PFSK-1 (cell line): ENCODE data around the gene CEACAM5. TPM values are rescaled to one million over a fixed set of nuclear protein-coding genes. Genes with fewer than 3 reads are reported as not detected.

Experiments used
- FOXP2 ChIP-seq: optimal IDR thresholded peaks from 2 replicates; pipeline ENCODE3; 2011; ENCODE audit warnings: borderline replicate concordance, control low read depth, inconsistent platforms; ENCODE audit not compliant: insufficient read depth; ENCODE audit errors: extremely low read length, extremely low read depth
- POLR2AphosphoS5 ChIP-seq: IDR thresholded peaks from 2 replicates; pipeline ENCODE4 v1.6.1; 2012; ENCODE audit warnings: low read depth, mild to moderate bottlenecking, control low read depth, low read length, moderate library complexity
- REST ChIP-seq, 2 experiments: IDR thresholded peaks; 2 replicates each; pipeline versions ENCODE4 v1.6.1 to v1.8.0; 2011 to 2012; ENCODE audit warnings: low read depth in 2 of 2, low read length in 2 of 2, control low read depth in 1 of 2, inconsistent platforms in 1 of 2, mild to moderate bottlenecking in 1 of 2, moderate library complexity in 1 of 2; ENCODE audit not compliant: insufficient read depth in 1 of 2
- SIN3A ChIP-seq: IDR thresholded peaks from 2 replicates; pipeline ENCODE4 v1.6.1; 2012; ENCODE audit warnings: mild to moderate bottlenecking, low read length, moderate library complexity, borderline replicate concordance; ENCODE audit not compliant: insufficient read depth
- TAF1 ChIP-seq: IDR thresholded peaks from 2 replicates; pipeline ENCODE4 v1.6.1; 2012; ENCODE audit warnings: low read length, control low read depth, borderline replicate concordance; ENCODE audit not compliant: insufficient read depth
- polyA plus RNA-seq: library from polyadenylated mRNA; unstranded; fragments of >200 nt; gene quantifications from one replicate; pipeline ENCODE4 v1.2.1, GENCODE V29; 2012; ENCODE audit warnings: low read depth, missing spikeins; ENCODE audit not compliant: insufficient read length

Gene CEACAM5
- polyA plus RNA-seq, result not detected

- TF ChIP-seq SIN3A (no peak), TAF1 (no peak), REST (IDR thresholded peaks at IDR 0.05; ENCODE audit: insufficient read depth in 1 of 2, low read depth in 2 of 2, low read length in 2 of 2) (no peak), FOXP2 (no peak), POLR2AphosphoS5 (no peak)
These were observed at the start of gene CEACAM5 for GRCh38 chr19:41708481-41708880. Gene CEACAM5, plus strand, starts transcription at chr19:41708626. Its CDS starts 106 bp downstream, at chr19:41708732.

GRCh38 chr19:41666075-41666474, 42.4 kb upstream of the CEACAM5 start:
- TF ChIP-seq POLR2AphosphoS5 (no peak), REST (IDR thresholded peaks at IDR 0.05; ENCODE audit: insufficient read depth in 1 of 2, low read depth in 2 of 2, low read length in 2 of 2) (no peak), FOXP2 (no peak), TAF1 (no peak), SIN3A (no peak)

- TF ChIP-seq TAF1 (no peak), REST (IDR thresholded peaks at IDR 0.05; ENCODE audit: insufficient read depth in 1 of 2, low read depth in 2 of 2, low read length in 2 of 2) (no peak), SIN3A (no peak), FOXP2 (no peak), POLR2AphosphoS5 (no peak)
These were observed 40.1 kb upstream of the CEACAM5 start for GRCh38 chr19:41668315-41668714.

- TF ChIP-seq POLR2AphosphoS5 (no peak), REST (IDR thresholded peaks at IDR 0.05; ENCODE audit: insufficient read depth in 1 of 2, low read depth in 2 of 2, low read length in 2 of 2) (no peak), SIN3A (no peak), FOXP2 (no peak), TAF1 (no peak)
These were observed 37.7 kb upstream of the CEACAM5 start for GRCh38 chr19:41670755-41671154.

- TF ChIP-seq POLR2AphosphoS5 (no peak), FOXP2 (no peak), SIN3A (no peak), TAF1 (no peak), REST (IDR thresholded peaks at IDR 0.05; ENCODE audit: insufficient read depth in 1 of 2, low read depth in 2 of 2, low read length in 2 of 2) (no peak)
These were observed 36.9 kb upstream of the CEACAM5 start for GRCh38 chr19:41671486-41671885.
